Tibial nerve (tissue), 4 donors: ENCODE measurements around the gene FAM222A. TPM values are rescaled to one million over a fixed set of nuclear protein-coding genes. Genes with fewer than 3 reads are reported as not detected.

Experiments used
- DNase-seq, 2 donors: peaks; one replicate each; pipeline ENCODE4 v3.0.0-alpha.2; 2019; ENCODE audit warnings: low spot score in 2 of 2
- H3K27ac ChIP-seq, 4 donors: fragments of 200-600 bp; sonication (generic) in 3 of 4; one replicate each; pipeline ENCODE4 v1.5.1; 2017 to 2019; ENCODE audit warnings: mild to moderate bottlenecking in 1 of 4
- H3K27me3 ChIP-seq, 2 donors: fragments of 200-600 bp; sonication (generic) in 1 of 2; one replicate each; pipeline versions ENCODE4 v1.5.1 to v1.6.0; 2017 to 2019
- H3K36me3 ChIP-seq, 3 donors: fragments of 200-600 bp; sonication (generic); one replicate each; pipeline ENCODE4 v1.5.1; 2018 to 2019
- H3K4me1 ChIP-seq, 4 donors: fragments of 200-600 bp; sonication (generic) in 3 of 4; one replicate each; pipeline ENCODE4 v1.5.1; 2017 to 2019
- H3K4me3 ChIP-seq, 4 donors: fragments of 200-600 bp; sonication (generic) in 3 of 4; one replicate each; pipeline ENCODE4 v1.5.1; 2017 to 2019; ENCODE audit warnings: mild to moderate bottlenecking in 1 of 4, moderate library complexity in 1 of 4
- H3K9me3 ChIP-seq, 4 donors: fragments of 200-600 bp; sonication (generic) in 3 of 4; one replicate each; pipeline ENCODE4 v1.5.1; 2017 to 2019
- EP300 ChIP-seq, 2 donors: sonication (generic); formaldehyde crosslinking; IDR thresholded peaks; one replicate each; pipeline ENCODE4 v1.6.1; 2017; ENCODE audit warnings: antibody characterized with exemption in 2 of 2, mild to moderate bottlenecking in 1 of 2
- POLR2A ChIP-seq, 2 donors: fragments of 450-650 bp; IDR thresholded peaks; one replicate each; pipeline ENCODE4 v1.6.1; 2017; ENCODE audit warnings: antibody characterized with exemption in 2 of 2, mild to moderate bottlenecking in 2 of 2, moderate library complexity in 2 of 2
- WGBS, 2 donors: methylation state at CpG; one replicate each; pipeline ENCODE4 v1.1.5; 2018; 5-methylcytosine and 5-hydroxymethylcytosine counted together
- total RNA-seq, 4 donors: library from RNA; depleted of rRNA; stranded (reverse); fragments of >200 nt; gene quantifications; one replicate each; pipeline ENCODE4 v1.1.0, GENCODE V29; 2016
- TF ChIP-seq, protein P1 (sequence below), 5 experiments: fragments of 200-600 bp in 3 of 5; fragments of 450-650 bp in 2 of 5; sonication (generic) in 3 of 5; IDR thresholded peaks; one replicate each; pipeline ENCODE4 v1.5.1; 2016 to 2019; ENCODE audit warnings: antibody characterized with exemption in 5 of 5, mild to moderate bottlenecking in 3 of 5, moderate library complexity in 2 of 5

The FAM222A gene
- total RNA-seq, 4 donors from 2014 or later = 1.3 to 3.3 (median 1.9) TPM

DNA sequence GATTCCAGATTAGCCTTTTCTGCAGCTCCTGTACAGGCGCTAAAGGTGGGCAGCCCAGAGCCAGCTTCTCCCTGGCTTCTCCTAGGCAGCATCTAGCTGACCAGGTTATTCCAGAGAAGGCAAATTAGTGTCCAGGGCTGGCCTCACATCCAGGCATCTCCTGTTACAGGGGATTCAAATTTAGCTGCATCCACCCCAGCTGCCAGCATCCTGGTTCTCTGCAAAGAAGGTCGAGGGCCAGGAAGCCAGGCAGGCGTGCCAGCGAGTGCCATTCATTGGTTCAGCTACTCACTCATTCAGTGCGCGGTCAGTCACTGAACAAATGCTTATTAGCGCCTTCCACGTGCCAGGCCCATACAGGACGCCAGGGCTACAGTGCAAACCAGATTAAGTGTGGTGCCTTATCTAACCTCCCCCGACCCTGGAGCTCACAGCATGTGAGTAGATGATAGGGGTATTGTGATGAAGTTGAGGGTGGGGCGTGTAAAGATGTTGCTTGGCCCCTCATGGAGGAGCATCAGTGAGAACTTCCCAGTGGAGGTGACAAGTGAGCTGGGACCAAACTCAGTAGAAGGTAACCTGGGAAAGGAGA is 15.7 kb upstream of the FAM222A start:
- no peak for DNase-seq
- Histone ChIP-seq H3K36me3 (no peaks in the 10 kb centered on the region), H3K4me1 (no peaks in the 10 kb centered on the region), H3K9me3 (no peaks in the 10 kb centered on the region), H3K27ac (no peak overlapping the region), H3K4me3 (no peak overlapping the region), H3K27me3 (peaks cover 0 to 4% of the 10 kb centered on the region in 2 donors)
- TF ChIP-seq EP300 (IDR thresholded peaks at IDR 0.05) = no peak
- TF ChIP-seq, protein P1, sequence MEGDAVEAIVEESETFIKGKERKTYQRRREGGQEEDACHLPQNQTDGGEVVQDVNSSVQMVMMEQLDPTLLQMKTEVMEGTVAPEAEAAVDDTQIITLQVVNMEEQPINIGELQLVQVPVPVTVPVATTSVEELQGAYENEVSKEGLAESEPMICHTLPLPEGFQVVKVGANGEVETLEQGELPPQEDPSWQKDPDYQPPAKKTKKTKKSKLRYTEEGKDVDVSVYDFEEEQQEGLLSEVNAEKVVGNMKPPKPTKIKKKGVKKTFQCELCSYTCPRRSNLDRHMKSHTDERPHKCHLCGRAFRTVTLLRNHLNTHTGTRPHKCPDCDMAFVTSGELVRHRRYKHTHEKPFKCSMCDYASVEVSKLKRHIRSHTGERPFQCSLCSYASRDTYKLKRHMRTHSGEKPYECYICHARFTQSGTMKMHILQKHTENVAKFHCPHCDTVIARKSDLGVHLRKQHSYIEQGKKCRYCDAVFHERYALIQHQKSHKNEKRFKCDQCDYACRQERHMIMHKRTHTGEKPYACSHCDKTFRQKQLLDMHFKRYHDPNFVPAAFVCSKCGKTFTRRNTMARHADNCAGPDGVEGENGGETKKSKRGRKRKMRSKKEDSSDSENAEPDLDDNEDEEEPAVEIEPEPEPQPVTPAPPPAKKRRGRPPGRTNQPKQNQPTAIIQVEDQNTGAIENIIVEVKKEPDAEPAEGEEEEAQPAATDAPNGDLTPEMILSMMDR (IDR thresholded peaks at IDR 0.05) = no peak
- TF ChIP-seq POLR2A (IDR thresholded peaks at IDR 0.05) = no peak
- 74 to 81% methylated on average over 10 to 11 of the region's 11 CpGs for WGBS, 2 donors

DNA sequence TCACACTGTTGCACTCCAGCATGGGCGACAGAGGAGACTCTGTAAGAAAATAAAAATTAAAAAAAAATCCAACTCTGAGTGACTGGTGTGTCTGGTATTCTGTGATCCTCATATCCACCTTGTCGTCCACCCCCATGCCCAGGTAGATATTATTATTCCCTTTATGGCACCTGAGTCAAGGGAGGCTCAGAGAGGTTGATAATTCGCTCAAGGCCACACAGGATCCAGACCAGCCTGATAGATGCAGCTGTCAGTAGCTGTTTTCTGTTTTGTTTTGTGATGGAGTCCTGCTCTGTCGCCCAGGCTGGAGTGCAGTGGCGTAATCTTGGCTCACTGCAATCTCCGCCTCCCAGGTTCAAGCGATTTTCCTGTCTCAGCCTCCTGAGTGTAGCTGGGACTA is 14.8 kb upstream of the FAM222A start:
- no peaks in the 10 kb centered on the region for H3K9me3 ChIP-seq
- no peak for DNase-seq
- no peaks in the 10 kb centered on the region for H3K36me3 ChIP-seq
- TF ChIP-seq POLR2A (IDR thresholded peaks at IDR 0.05) (no peak), EP300 (IDR thresholded peaks at IDR 0.05) (no peak)
- TF ChIP-seq, protein P1 (IDR thresholded peaks at IDR 0.05) = no peak
- no peaks in the 10 kb centered on the region for H3K4me1 ChIP-seq
- no peak overlapping the region for H3K27ac ChIP-seq
- no peak overlapping the region for H3K4me3 ChIP-seq
- no peaks in the 10 kb centered on the region for H3K27me3 ChIP-seq
- 85 to 94% methylated on average over 7 of the region's 7 CpGs for WGBS, 2 donors

DNA sequence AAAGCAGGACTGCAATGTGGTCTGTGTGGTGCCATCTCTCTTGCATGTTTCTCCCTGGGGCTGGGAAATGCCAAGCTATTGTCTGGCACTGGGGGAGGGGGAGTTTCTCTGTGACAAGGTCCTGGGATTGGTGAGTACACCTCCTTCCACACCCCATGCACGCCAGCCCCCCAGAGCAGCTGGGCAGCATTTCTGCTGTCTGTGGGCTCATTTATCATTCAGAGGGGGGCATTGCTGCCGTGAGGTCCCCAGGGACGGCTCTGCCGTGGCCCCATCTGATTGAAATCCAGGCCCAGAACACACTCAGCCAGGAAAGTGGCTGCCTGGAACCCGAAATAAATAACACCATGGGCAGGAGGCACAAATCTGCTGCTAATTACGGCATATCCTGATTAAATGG is 12.6 kb upstream of the FAM222A start:
- TF ChIP-seq POLR2A (IDR thresholded peaks at IDR 0.05) = no peak
- TF ChIP-seq, protein P1 (IDR thresholded peaks at IDR 0.05) = no peak
- TF ChIP-seq EP300 (IDR thresholded peaks at IDR 0.05) = no peak
- Histone ChIP-seq H3K36me3 (no peaks in the 10 kb centered on the region), H3K27ac (no peak overlapping the region), H3K9me3 (no peaks in the 10 kb centered on the region), H3K27me3 (no peaks in the 10 kb centered on the region), H3K4me1 (no peaks in the 10 kb centered on the region), H3K4me3 (no peak overlapping the region)
- 37 to 39% methylated on average over 3 to 6 of the region's 6 CpGs for WGBS, 2 donors
- no peak for DNase-seq

DNA sequence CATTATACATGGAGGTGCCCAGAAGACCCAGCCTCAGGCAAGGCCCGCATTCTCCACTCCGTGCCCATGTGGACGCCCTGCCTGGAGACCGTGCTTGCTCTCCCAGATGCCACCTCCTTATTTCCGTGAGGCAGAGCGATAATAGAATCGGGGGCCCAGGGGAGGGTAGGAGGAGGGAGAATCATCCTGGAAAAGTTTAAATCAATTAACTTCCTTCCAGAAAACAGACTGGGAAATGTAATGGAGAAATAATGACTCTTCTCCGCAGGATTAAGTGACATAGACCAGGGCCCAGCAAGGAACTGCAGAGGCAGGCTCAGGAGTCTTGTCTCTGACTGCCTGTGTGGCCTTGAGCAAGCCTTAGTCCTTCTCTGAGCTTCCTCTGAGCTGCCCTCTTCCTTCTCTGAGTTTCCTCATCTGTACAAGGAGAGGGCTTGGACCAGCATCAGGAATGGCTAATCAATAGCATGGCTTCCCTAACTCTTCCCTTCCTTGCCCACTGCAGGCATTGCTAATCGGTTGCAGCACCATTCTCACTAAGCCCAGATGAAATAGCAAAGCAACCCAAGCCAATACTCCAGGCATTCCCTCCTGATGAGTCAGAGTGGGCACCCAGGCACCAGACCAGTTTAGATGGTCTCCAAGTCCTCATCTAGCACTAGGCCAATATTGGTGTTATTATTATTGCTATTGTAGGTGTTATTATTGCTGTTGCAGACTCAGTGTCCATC is 11.3 kb upstream of the FAM222A start:
- DNase-seq = no peak

DNA sequence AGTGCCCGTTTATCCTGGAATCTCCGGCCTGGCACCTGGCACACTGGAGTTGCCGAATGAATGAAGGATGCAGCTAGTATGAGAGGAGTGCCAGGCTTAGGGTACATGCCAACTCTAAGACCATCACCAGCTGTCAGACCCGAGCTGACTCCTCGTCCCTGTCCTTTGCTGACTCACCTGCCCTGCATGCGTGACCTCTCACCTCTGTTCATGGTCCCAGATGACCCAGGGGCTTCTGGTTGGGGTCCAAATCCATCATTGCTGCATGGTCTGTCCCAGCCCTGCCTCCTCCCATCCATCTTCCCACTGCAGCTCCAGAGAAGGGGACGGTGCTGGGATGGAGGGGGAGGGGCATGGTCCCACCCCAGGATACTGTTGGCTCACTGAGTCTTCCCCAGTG is 9.9 kb upstream of the FAM222A start:
- peaks cover 0 to 20% of the 10 kb centered on the region in 2 donors for H3K27me3 ChIP-seq
- H3K4me1 ChIP-seq = no peaks in the 10 kb centered on the region
- WGBS, 2 donors = 58 to 69% methylated on average over 7 of the region's 7 CpGs
- H3K27ac ChIP-seq = no peak overlapping the region
- no peak overlapping the region for H3K4me3 ChIP-seq
- TF ChIP-seq, protein P1 (IDR thresholded peaks at IDR 0.05) = no peak
- TF ChIP-seq EP300 (IDR thresholded peaks at IDR 0.05) = no peak
- TF ChIP-seq POLR2A (IDR thresholded peaks at IDR 0.05) = no peak
- DNase-seq = no peak
- H3K36me3 ChIP-seq = no peaks in the 10 kb centered on the region
- no peaks in the 10 kb centered on the region for H3K9me3 ChIP-seq

More for the DNA sequence above, 11.3 kb upstream of the FAM222A start:
- Histone ChIP-seq H3K4me3 (no peak overlapping the region), H3K9me3 (no peaks in the 10 kb centered on the region), H3K4me1 (no peaks in the 10 kb centered on the region), H3K27me3 (peaks cover 0 to 8% of the 10 kb centered on the region in 2 donors), H3K27ac (no peak overlapping the region), H3K36me3 (no peaks in the 10 kb centered on the region)
- no peak for TF ChIP-seq EP300 (IDR thresholded peaks at IDR 0.05)
- TF ChIP-seq, protein P1 (IDR thresholded peaks at IDR 0.05) = no peak
- no peak for TF ChIP-seq POLR2A (IDR thresholded peaks at IDR 0.05)
- WGBS, 2 donors = 83 to 91% methylated on average over 9 of the region's 9 CpGs
